NCI-H2196 (cell line): Measurements from ENCODE around the gene LAPTM5.

ENCODE experiments used
- DNase-seq: peaks from one replicate; lab custom pipeline; 2025; ENCODE audit not compliant: unreplicated experiment; lab: John Stamatoyannopoulos, UW

LAPTM5 gene

DNA sequence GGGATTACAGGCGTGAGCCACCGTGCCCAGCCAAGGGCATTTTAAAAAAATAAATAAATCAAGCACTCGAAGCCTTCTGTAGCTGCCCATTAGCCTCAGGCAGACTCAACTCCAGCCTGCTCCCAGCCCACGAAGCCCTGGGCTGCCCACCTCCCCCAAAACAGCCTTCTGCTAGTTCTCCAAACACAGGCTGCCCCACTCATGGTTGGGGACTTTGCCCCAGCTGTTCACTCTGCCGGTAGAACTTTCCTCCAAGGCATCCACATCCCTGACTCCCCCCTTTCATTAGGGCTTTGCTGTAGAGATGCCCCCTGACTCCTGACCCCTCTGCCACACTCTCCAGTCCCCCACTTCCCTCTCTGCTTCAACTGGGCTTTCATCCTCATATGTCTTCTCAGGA, 29.7 kb upstream of the LAPTM5 start:
- DNase-seq, result no peak

DNA sequence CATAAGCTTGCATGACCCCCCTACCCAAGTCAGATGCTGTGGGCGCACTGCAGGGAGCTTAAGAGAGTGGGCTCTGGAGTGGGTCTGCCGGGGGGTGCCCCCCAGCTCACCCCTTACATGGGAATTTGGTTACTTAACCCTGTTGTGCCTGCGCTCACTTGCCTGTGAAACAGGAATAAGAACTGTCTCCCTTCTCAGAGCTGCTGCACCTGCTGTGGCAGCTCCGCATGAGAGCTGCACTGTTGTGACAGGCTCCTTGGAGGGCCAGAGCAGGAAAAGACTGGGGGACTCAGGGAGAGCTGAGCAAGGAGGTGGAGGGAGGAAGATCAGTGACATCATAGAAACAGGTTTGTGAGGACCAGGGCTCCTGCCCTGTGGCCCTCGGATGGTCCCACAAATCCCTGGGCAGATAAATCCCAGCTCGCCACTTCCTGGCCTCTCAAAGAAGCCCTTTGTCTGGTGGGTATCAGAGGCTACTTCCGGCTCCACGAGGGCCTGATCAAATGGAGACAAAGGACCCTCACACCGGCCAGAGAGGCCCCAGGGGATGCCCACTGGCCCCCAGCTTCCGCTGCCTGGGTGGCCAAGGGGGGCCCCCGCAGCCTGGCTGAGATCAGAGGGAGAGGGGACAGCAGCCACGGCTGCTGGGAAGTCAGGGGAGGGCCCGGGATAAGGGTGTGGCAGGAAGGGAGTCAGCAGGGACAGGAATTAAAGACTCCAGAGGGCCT, 28.9 kb upstream of the LAPTM5 start:
- DNase-seq, result no peak

DNA sequence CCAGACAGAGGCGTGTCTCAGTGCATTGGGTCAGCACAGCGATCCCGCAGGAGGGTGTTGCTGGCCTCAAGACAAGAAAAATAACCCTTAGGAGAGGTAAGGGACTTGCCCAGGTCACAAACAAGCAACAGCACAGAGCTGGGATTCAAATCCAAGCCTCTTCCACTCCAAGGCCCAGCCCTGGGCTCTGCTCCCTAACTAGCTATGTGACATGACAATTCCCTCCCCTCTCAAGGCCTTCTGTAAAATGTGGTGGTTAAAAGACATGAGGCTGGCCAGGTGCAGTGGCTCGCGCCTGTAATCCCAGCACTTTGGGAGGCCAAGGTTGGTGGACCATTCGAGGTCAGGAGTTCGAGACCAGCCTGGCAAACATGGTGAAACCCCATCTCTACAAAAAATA, 28.1 kb upstream of the LAPTM5 start:
- DNase-seq, result no peak

DNA sequence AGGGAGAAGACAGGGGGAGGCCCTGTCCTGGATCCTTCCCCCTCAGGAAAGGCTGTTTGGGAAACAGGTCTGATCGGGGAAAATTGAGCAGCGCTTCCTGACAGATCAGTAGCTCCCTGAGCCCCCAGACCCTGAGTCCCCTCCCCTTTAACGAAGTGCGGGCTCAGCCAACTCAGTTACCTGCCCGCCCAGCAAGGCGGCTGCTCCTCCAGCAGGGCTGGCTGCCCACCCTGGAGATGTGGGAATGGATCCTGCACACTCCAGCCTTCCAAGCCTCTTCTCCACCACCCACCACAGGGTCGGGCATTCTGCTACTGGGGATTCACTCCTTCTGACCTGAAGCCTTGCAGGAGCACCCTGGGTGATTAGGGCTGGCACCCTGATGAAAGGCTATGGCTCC, 27.6 kb upstream of the LAPTM5 start:
- DNase-seq, result no peak

DNA sequence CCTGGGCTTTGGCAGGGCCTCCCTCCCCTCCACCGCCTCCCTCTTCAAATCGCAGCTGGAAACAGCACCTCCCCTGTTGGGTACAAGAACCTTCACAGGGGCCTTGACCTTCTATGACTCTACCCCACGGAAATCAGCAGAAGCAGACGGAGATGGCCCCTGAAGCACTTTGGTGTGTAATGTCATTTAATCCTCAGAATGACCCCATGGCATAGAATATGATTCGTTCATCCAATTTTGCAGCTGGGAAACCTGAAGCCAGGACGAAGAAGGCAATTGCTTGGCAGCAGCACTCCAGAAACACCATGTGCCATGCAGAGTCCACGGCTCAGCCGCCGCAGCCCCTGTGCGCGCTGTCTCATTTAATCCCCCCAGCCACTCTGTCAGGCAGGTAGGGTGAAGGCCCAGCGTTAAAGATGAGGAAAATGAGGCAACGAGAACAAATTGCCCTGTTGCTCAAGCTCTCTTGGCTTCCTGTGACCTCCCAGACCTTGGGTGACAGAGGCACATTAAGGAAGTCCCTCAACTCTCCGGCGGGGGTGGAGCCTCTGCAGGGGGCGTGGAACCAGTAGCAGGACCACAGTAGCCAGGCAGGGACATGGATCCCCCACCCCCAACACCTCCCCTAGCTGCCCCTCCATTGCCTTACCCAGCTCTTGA, 25.8 kb upstream of the LAPTM5 start:
- DNase-seq, result no peak

DNA sequence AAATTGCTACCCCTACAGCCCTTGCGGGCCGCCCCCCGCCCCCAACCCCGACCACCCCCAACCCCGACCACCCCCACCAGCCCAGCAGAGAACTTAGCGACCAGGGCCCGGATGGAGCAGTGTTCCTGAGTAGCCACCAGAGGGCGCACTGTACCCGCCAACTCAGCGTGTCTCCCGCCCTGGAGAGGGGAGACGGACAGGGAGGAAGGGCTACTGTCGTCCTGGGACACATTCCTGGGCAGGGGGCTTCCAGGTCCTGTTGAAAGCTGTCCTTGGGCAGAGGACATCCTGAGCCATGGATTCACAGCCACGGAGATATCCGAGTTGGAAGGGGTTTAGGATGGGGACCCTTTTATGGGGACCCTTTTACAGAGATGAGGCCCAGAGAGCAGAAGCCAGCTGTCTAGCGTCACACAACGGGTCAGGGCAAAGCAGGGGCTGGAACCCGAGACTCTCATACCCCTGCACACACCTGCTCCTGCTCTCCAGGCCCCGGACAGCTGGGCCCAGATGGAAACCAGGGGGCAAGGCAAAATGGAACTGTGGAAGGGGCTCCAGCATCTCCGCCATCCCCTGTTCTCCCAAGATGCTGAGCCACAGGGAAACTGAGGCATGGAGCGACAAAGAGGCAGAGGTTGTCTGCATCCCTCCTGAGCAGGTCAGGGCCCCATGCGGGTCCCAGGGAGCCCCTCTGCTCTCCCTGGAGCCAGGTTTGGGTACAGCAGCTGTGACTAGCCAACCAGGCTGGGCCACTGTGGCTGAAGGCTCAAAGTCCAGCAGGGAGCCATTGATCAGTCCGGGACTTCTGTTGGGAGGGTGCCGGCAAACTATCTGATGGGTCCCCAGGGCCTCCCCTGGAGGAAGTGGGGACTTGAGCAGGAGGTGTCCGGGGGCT, 25.0 kb upstream of the LAPTM5 start:
- peak; percentile 80 for DNase-seq

DNA sequence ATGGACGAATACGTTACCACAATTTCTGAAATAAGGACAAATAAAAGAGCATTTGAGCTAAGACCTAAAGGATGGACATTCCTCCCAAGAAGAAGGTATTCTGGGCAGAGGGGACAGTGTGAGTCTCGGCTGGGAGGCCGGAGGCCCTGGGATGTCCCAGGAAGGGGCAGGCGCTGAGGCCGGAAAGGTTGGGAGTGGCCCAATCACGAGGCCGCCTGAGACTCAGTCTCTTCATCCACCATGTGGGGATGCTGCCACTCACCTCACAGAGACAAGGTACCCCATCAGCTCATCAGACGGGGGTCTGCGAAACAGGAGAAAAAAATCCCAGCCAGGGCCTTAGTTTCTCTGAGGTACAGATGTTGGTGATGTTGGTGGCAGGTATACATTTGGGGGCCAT, 24.3 kb upstream of the LAPTM5 start:
- DNase-seq, result no peak

DNA sequence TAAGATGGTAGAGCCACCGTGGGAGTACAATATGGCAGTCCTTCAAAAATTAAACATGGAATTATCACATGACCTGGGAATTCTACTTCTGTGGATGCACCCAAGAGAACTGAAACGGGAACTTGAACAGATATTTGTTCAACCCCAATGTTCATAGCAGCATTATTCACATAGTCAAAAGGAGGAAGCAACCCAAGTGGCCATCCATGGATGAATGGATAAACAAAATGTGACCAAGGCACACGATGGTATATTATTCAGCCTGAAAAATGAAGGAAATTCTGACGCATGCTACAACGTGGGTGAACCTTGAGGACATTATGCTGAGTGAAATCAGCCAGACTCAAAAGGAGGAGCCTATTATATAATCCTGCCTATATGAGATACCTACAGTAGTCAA, 22.8 kb upstream of the LAPTM5 start:
- DNase-seq, result no peak

DNA sequence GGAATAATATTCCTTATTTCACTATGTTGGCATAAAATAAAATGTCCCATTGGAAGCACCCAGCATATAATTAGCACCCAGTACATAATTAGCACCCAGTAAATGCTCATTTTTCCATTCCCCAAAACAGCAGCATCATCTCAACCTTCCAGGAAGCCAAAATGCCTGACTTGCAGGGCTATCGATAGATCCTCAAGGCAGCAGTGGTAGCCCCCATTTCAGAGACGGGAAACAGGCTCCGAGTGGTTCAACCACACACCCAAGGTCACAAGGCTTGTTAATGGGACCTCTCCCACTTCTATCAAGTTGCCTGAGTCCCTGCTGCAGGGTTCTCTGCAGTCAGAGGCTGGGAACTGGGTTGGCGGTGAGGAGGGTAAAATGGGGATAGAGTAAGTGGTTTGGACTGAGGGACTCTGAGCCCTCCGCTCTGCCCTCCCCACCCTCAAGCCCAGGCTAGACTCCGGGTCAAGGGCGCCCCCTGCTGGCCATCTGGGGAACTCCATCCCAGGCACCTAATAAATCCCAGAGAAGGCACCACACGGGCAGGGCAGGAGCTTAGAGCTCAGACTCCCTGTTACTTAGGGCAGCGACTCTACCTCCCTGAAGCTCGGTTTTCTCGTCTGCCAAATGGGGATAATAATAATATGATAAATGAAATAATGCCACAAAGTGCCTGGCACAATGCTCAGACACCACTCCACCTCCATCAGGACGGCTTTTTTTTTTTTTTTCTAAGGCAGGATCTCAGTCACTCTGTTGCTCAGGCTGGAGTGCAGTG, 21.9 kb upstream of the LAPTM5 start:
- DNase-seq, result peak; percentile 82

DNA sequence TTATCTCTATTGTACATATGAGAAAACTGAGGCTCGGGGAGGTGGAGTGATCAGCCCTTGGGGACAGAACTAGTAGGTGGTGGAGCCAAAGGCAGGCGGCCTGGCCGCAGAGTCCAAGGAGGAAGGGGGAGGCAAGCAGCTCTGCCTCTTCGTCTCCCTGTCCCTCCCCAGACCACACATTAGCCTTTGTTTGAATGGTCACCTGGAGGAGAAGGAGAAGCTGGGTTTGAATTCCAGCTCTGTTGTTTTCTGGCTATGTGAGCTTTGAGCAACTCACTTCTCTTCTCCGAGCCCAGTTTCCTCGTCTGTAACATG, 21.4 kb upstream of the LAPTM5 start:
- DNase-seq, result no peak

DNA sequence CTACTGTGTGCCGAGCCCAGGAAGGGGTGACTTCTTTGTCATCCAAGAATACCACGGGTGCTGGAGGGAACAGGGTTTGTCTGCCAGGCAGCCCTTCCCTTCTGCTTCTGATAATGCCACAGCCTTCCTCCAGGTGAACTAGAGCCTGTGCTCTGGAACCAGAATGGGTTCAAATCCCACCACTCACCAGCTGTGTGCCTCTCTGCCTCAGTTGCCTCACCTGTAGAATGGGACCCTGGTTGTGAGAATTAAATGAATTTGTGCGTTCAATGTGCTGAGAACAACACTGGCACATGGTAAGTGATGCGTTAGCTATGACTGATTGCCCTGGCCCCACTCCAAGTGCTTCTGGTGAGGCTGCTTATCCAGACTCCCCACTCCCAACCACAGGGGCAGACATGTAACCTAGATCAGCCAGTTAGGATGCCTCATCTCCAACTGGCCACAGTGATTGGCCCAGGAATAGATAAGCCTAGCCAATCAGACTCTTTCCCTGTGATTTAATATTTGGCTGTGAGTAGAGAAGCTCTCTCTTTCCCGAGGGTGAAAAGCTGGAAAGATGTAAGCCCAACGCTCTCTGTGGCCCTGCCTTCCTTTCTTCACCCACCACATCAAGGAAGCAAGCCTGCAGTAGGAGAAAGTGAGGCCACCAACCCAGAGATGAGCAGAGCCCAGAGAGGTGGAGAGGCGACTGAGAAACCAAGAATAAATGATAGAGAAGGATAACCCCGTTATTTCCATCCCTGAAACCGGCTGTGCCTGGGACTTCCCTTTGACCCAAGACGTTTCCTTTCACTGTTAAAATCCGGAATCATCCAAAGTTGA, 20.8 kb upstream of the LAPTM5 start:
- DNase-seq, result peak; percentile 92

DNA sequence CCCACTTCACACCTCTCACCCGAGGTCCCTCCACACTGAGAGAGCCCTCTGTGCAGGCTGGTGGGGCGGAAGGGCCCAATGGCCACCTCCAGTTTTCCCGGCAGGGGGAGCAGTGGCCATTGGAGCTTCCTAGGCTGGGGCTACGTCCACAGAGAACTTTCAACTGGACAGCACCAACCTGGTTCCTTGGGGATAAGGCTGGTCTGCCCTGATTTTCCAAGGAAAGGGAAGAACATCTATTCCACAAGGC, 20.3 kb upstream of the LAPTM5 start:
- DNase-seq, result no peak

DNA sequence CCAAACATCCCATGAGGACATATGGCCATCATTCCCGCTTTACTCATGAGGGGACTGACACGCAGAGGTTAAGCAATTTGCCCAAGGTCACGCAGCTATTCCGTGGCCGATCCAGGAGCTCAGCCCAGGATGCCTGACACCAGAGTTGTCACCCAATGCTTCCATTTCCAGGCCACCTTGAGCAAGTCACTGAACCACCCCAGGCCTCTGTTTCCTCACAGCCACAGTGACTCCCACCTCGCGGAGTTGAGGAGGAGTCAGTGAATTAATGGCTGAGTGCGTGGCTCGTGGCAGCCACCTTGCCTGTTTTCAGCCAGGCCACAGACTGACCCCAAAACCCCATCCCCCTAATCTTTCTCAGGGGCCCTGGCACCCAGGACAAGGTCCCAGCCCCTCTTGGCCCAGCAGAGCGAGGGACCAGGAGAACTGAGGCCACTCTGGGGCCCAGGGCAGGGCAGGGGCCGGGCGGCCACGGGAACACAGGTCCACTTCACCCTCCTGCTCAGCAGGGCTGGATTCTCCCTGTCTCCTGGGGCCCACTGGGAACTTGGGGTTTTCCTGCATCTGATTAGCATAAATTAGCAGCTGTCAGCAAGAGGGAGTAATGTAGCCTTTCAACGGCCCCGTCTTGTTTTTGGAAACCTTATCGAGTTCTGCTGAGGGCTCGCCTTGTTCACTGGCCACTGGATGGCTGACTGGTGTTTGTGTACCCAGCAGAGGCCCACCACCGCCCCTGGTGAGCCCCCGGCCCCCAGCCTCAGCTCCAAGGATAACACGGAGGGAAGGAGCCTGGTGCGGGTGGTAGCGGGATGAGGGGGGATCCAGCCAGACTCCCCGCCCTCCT, 19.7 kb upstream of the LAPTM5 start:
- no peak for DNase-seq

DNA sequence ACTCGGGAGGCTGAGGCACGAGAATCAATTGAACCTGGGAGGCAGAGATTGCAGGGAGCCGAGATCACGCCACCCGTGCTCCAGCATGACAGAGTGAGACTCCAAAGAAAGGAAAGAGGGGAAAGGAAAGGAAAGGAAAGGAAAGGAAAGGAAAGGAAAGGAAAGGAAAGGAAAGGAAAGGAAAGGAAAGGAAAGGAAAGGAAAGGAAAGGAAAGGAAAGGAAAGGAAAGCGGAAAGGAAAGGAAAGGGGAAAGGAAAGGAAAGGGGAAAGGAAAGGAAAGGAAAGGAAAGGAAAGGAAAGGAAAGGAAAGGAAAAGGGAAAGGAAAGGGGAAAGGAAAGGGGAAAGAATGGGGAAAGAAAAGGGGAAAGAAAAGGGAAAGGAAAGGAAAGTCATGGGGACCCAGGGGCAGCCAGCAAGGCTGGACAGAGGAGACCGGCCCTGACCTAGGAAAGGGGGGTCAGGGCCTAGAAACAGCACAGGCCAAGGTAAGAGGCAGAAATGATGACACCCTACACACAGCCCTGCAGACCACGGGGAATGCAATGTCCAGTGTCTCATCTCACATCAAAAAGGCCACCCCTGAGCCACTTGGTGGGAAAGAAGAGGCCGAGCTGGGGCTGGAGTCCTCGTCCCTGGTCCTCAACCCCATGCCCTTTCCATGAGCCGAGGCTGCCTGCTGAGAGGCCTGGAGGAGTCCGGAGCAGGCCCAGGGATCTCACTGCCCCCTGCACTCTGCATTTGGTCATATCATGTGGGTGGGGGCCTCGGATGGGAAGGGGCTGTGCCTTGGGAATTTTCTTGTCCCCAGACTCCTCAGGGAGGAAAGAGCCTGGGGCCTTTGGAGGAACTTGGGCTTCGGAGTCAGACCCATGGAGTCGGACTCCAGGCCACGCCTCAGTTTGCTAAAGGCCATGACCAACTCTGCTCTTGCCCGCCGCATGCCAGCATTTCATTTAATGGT, 18.8 kb upstream of the LAPTM5 start:
- DNase-seq, result no peak

DNA sequence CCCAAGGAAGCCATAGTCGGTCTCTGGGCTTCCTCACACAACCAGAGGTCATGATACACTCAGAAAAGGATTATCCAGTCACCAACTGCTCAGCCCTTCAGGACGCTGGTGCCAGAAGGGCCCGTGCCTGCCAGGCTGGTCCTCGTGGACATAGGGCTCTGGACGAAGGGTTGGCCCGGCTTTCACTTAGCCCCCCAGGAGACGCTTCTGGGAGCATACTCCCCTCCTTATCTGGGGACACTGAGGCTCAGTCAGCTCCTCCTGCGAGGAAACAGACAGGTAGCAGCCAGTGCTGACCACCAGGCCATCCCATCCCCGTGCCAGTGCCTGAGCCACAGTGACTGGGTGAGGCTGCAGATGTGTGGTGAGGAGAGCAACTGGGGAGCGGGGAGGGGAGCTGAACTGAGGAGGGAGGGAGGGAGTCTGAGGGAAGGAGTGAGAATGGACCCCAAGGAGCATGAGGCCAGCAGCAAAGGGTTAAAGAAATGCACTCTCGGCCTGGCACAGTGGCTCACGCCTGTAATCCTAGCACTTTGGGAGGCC, 17.9 kb upstream of the LAPTM5 start:
- DNase-seq, result no peak

DNA sequence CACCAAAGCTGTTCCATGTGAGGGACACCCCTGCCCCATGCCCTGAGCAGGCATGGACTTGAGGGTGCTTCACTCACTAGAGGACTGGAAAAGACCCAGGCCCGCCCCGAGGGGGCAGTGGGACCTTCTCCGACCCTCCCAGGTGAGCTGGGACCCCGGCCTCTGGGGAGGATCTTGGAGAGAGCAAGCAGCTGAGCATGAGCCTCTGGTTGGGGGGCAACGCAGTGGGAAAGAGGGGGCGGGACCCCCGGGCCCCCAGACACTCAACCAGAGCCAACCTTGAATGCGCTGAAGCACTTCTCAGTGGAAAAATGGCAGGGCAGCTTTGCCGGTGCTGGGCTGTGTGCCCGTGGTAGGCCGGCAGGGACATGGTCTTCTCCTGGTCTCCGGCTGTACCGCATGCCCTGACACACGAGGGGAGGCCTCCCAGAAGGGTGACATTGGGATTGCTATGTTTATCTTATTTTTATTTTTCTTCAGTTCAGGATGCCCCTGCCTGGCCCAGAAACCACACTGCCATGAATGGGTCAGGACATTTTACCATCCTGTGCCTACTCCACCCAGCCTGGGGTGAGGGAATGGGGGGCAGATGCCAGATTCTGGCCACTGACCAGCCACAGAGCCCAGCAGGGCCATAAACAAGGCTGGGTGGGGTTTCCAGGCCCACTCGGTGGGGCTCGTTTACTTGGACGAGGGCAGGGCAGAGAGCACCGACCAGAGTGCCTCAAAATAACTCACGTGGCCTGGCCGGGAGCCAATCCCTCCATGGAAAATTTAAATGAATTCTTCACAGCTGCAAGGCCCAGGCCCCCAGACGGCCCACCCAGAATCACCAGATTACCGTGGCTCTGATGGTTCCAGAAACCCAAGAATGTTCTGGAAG, 17.2 kb upstream of the LAPTM5 start:
- DNase-seq, result no peak

DNA sequence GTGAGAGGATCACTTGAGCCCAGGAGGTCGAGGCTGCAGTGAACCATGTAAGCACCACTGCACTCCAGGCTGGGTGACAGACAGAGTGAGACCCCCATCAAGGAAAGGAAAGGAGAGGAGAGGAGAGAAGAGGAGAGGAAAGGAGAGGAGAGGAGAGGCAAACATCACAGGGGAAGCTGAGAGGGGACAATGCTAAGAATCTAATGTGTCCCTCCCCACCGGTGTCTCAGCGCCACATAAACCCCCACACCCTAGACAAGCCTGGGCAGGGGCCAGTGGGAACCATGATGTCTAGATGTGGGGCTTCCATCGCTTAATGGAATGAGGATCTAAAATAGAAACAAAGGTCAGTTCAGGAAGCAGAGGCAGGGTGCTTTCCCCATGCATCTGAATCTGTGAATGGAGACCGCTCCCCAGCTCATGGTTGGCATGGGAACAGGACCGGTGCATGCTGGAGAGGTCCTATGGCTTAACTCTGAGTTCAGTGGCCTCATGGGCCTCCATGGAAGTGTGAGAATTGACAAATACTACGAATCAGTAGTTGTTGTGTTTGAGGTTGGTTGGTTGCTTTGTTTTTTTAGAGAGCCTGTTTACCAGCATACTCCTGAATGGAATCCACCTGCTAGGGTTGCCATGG, 16.3 kb upstream of the LAPTM5 start:
- no peak for DNase-seq
